ENCODE measurements around the gene AMBRA1.

The AMBRA1 gene

GRCh38 chr11:46457659-46458424 is 136.0 kb downstream of the AMBRA1 start:
- TF ChIP-seq CTCF (IDR thresholded peaks at IDR 0.05; ENCODE audit: low read length, missing control alignments), result no peak
- no peak overlapping the region for H3K4me3 ChIP-seq (replicated peaks; ENCODE audit: low read depth, low read length)
- DNase-seq (ENCODE audit: low read depth), result peak; percentile 31

- TF ChIP-seq CTCF (IDR thresholded peaks at IDR 0.05; ENCODE audit: low read length, missing control alignments), result no peak
- DNase-seq (ENCODE audit: low read depth), result no peak
- no peak overlapping the region for H3K4me3 ChIP-seq (replicated peaks; ENCODE audit: low read depth, low read length)
Observed at GRCh38 chr11:46457021-46457420, 136.8 kb downstream of the AMBRA1 start.

GRCh38 chr11:46456269-46457001 is 137.4 kb downstream of the AMBRA1 start:
- no peak overlapping the region for H3K4me3 ChIP-seq (replicated peaks; ENCODE audit: low read depth, low read length)
- DNase-seq (ENCODE audit: low read depth), result no peak
- no peak for TF ChIP-seq CTCF (IDR thresholded peaks at IDR 0.05; ENCODE audit: low read length, missing control alignments)

DNA sequence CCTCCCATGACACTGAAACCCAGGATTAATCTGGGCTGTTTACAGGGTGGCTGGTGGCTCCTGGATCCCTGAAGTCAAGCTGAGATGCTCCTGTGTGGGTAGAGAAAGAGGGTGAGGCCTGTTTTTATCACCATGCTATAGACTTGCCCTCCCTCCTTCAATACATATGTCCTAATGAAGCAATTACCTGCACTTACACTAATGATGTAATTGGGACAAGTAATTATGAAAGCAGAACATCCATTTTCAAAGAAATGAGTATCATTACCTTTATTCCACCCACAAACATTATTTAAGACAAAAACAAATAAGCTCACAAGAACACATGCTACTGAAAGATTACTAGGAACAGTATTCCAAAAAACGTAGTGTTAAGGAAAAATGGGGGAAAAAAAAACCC is 138.0 kb downstream of the AMBRA1 start:
- H3K4me3 ChIP-seq (replicated peaks; ENCODE audit: low read depth, low read length), result no peak overlapping the region
- no peak for TF ChIP-seq CTCF (IDR thresholded peaks at IDR 0.05; ENCODE audit: low read length, missing control alignments)
- no peak for DNase-seq (ENCODE audit: low read depth)

DNA sequence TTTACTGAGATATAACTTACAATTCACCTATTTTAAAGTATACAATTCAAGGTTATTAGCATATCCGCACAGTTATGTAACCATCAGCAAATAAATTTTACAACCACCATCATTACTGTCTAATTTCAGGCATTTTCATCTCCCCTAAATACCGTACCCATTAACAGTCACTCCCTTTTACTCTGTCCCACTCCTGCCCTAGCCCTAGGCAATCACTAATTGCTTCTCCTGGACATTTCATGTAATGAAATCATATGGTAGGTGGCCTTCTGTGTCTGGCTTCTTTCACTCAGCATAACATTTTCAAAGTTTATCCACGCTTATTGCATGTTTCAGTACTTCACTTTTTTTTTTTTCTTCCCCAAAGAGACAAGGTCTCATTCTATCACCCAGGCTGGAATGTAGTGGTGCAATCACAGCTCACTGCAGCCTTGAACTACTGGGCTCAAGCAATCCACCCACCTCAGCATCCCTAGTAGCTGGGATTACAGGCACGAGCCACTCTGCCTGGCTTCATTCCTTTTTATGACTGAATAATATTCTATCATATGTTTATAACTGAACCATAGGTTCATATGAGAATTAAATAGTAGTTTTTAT is 140.8 kb downstream of the AMBRA1 start:
- no peak overlapping the region for H3K4me3 ChIP-seq (replicated peaks; ENCODE audit: low read depth, low read length)
- DNase-seq (ENCODE audit: low read depth), result no peak
- no peak for TF ChIP-seq CTCF (IDR thresholded peaks at IDR 0.05; ENCODE audit: low read length, missing control alignments)

- TF ChIP-seq CTCF (IDR thresholded peaks at IDR 0.05; ENCODE audit: low read length, missing control alignments), result no peak
- no peak overlapping the region for H3K4me3 ChIP-seq (replicated peaks; ENCODE audit: low read depth, low read length)
- no peak for DNase-seq (ENCODE audit: low read depth)
Observed at GRCh38 chr11:46451759-46452158, 142.1 kb downstream of the AMBRA1 start.

Measured in fibroblast of pulmonary artery (primary cell).